T-helper 1 cell treated with Interleukin-12 subunit alpha and Interleukin-12 subunit beta and Interleukin-4 antibody, amounts not matched to agents 30 μg/mL and 1 μg/mL, for 36 hours (primary cell): ENCODE data around the gene ALDH3A1.
"Not testable (repeated sequence)": the region's sequence is repeated elsewhere in the genome, so short reads cannot be mapped to it uniquely, and the experiment has no call there.

ENCODE experiments used
- H3K27ac Mint-ChIP-seq: one replicate; pipeline ENCODE4 v1.8.0; 2021; ENCODE audit warnings: mild to moderate bottlenecking, mixed read lengths
- H3K27me3 Mint-ChIP-seq: one replicate; pipeline ENCODE4 v1.8.0; 2021; ENCODE audit warnings: low read depth, mixed read lengths
- H3K36me3 Mint-ChIP-seq: one replicate; pipeline ENCODE4 v1.8.0; 2021; ENCODE audit warnings: low read depth, mixed read lengths
- H3K4me1 Mint-ChIP-seq: one replicate; pipeline ENCODE4 v1.8.0; 2021; ENCODE audit warnings: low read depth, mixed read lengths
- H3K4me3 Mint-ChIP-seq: one replicate; pipeline ENCODE4 v1.8.0; 2021; ENCODE audit warnings: mild to moderate bottlenecking, moderate library complexity, mixed read lengths
- H3K9me3 Mint-ChIP-seq: one replicate; pipeline ENCODE4 v1.8.0; 2021; ENCODE audit warnings: mixed read lengths

The ALDH3A1 gene

GRCh38 chr17:19766421-19767270 lies 18.5 kb upstream of the ALDH3A1 start:
- Mint-ChIP-seq H3K4me1 (peaks cover 28% of the 10 kb centered on the region), H3K27ac (no peak overlapping the region)

GRCh38 chr17:19766016-19766415 lies 17.9 kb upstream of the ALDH3A1 start:
- Mint-ChIP-seq H3K27me3 (no peaks in the 10 kb centered on the region), H3K4me1 (peaks cover 21% of the 10 kb centered on the region), H3K36me3 (peaks cover 5% of the 10 kb centered on the region), H3K4me3 (no peak overlapping the region), H3K9me3 (no peaks in the 10 kb centered on the region), H3K27ac (no peak overlapping the region)

More at GRCh38 chr17:19766421-19767270, 18.5 kb upstream of the ALDH3A1 start:
- H3K9me3 Mint-ChIP-seq = no peaks in the 10 kb centered on the region
- H3K36me3 Mint-ChIP-seq = peaks cover 5% of the 10 kb centered on the region
- no peak overlapping the region for H3K4me3 Mint-ChIP-seq
- H3K27me3 Mint-ChIP-seq = no peaks in the 10 kb centered on the region

- H3K36me3 Mint-ChIP-seq, H3K27me3 Mint-ChIP-seq, H3K9me3 Mint-ChIP-seq, H3K27ac Mint-ChIP-seq, H3K4me3 Mint-ChIP-seq: not testable (repeated sequence)
- peaks cover 15% of the 10 kb centered on the region for H3K4me1 Mint-ChIP-seq
These were observed 15.9 kb upstream of the ALDH3A1 start for GRCh38 chr17:19763991-19764390.

- Mint-ChIP-seq H3K9me3 (no peaks in the 10 kb centered on the region), H3K27me3 (no peaks in the 10 kb centered on the region), H3K27ac (no peak overlapping the region), H3K36me3 (no peaks in the 10 kb centered on the region), H3K4me1 (peaks cover 11% of the 10 kb centered on the region), H3K4me3 (no peak overlapping the region)
These were observed 15.3 kb upstream of the ALDH3A1 start for GRCh38 chr17:19763416-19763815.

GRCh38 chr17:19762515-19762961 lies 14.4 kb upstream of the ALDH3A1 start:
- no peaks in the 10 kb centered on the region for H3K36me3 Mint-ChIP-seq
- H3K27me3 Mint-ChIP-seq = no peaks in the 10 kb centered on the region
- H3K4me3 Mint-ChIP-seq = no peak overlapping the region
- peaks cover 5% of the 10 kb centered on the region for H3K4me1 Mint-ChIP-seq
- H3K27ac Mint-ChIP-seq = no peak overlapping the region
- no peaks in the 10 kb centered on the region for H3K9me3 Mint-ChIP-seq

- Mint-ChIP-seq H3K4me1 (no peaks in the 10 kb centered on the region), H3K4me3 (no peak overlapping the region), H3K27me3 (no peaks in the 10 kb centered on the region), H3K36me3 (no peaks in the 10 kb centered on the region), H3K27ac (no peak overlapping the region), H3K9me3 (no peaks in the 10 kb centered on the region)
These were observed 12.6 kb upstream of the ALDH3A1 start for GRCh38 chr17:19760746-19761145.

GRCh38 chr17:19759568-19760549 lies 11.8 kb upstream of the ALDH3A1 start:
- no peaks in the 10 kb centered on the region for H3K4me1 Mint-ChIP-seq
- H3K4me3 Mint-ChIP-seq = no peak overlapping the region
- H3K27me3 Mint-ChIP-seq = no peaks in the 10 kb centered on the region
- no peaks in the 10 kb centered on the region for H3K9me3 Mint-ChIP-seq
- no peak overlapping the region for H3K27ac Mint-ChIP-seq
- no peaks in the 10 kb centered on the region for H3K36me3 Mint-ChIP-seq

GRCh38 chr17:19757536-19758180 lies 9.6 kb upstream of the ALDH3A1 start:
- Mint-ChIP-seq H3K27me3 (no peaks in the 10 kb centered on the region), H3K4me3 (no peak overlapping the region), H3K9me3 (no peaks in the 10 kb centered on the region), H3K36me3 (no peaks in the 10 kb centered on the region), H3K27ac (no peak overlapping the region), H3K4me1 (no peaks in the 10 kb centered on the region)

- Mint-ChIP-seq H3K36me3 (no peaks in the 10 kb centered on the region), H3K27me3 (no peaks in the 10 kb centered on the region), H3K9me3 (no peaks in the 10 kb centered on the region), H3K4me1 (no peaks in the 10 kb centered on the region), H3K27ac (no peak overlapping the region), H3K4me3 (no peak overlapping the region)
These were observed 8.4 kb upstream of the ALDH3A1 start for GRCh38 chr17:19756546-19756945.

GRCh38 chr17:19755821-19756510 lies 7.9 kb upstream of the ALDH3A1 start:
- Mint-ChIP-seq H3K36me3 (no peaks in the 10 kb centered on the region), H3K27ac (no peak overlapping the region), H3K9me3 (no peaks in the 10 kb centered on the region), H3K4me3 (no peak overlapping the region), H3K27me3 (no peaks in the 10 kb centered on the region), H3K4me1 (no peaks in the 10 kb centered on the region)

- no peak overlapping the region for H3K4me3 Mint-ChIP-seq
- no peak overlapping the region for H3K27ac Mint-ChIP-seq
- no peaks in the 10 kb centered on the region for H3K27me3 Mint-ChIP-seq
These were observed 7.3 kb upstream of the ALDH3A1 start for GRCh38 chr17:19755392-19755791.

GRCh38 chr17:19753661-19754463 lies 5.8 kb upstream of the ALDH3A1 start:
- no peaks in the 10 kb centered on the region for H3K27me3 Mint-ChIP-seq

More at GRCh38 chr17:19755392-19755791, 7.3 kb upstream of the ALDH3A1 start:
- Mint-ChIP-seq H3K36me3 (no peaks in the 10 kb centered on the region), H3K9me3 (no peaks in the 10 kb centered on the region), H3K4me1 (no peaks in the 10 kb centered on the region)

GRCh38 chr17:19753051-19753509 lies 5.0 kb upstream of the ALDH3A1 start:
- H3K36me3 Mint-ChIP-seq = no peaks in the 10 kb centered on the region
- H3K27me3 Mint-ChIP-seq = no peaks in the 10 kb centered on the region
- no peak overlapping the region for H3K4me3 Mint-ChIP-seq
- H3K27ac Mint-ChIP-seq = no peak overlapping the region
- H3K9me3 Mint-ChIP-seq = no peaks in the 10 kb centered on the region
- H3K4me1 Mint-ChIP-seq = no peaks in the 10 kb centered on the region

More at GRCh38 chr17:19753661-19754463, 5.8 kb upstream of the ALDH3A1 start:
- Mint-ChIP-seq H3K9me3 (no peaks in the 10 kb centered on the region), H3K36me3 (no peaks in the 10 kb centered on the region), H3K4me1 (no peaks in the 10 kb centered on the region), H3K4me3 (no peak overlapping the region), H3K27ac (no peak overlapping the region)
